ENCODE measurements around the gene SYTL4. TPM values are rescaled to one million over a fixed set of nuclear protein-coding genes. Genes with fewer than 3 reads are reported as not detected.

SYTL4 gene
- total and polyA plus RNA-seq, 2 of the 8 experiments (the other 6 are each of a cell fraction or from before 2014, with no cell fraction given), result 0.11 TPM

- no peak for FAIRE-seq
- H2AK5ac ChIP-seq (ENCODE audit: low read depth, low read length), result no peak overlapping the region
- TF ChIP-seq CBX8 (IDR thresholded peaks at IDR 0.05; ENCODE audit: borderline replicate concordance, low read depth, low read length) (no peak), TCF12 (IDR thresholded peaks at IDR 0.05; ENCODE audit: low read depth, low read length) (no peak), RAD21 (IDR thresholded peaks at IDR 0.05 in 1 of 2, conservative IDR thresholded peaks at IDR 0.05 in 1 of 2; ENCODE audit: low read depth in 2 of 2, low read length in 2 of 2) (no peak), NANOG (IDR thresholded peaks at IDR 0.05; ENCODE audit: insufficient read depth, low read depth, low read length, poor library complexity, severe bottlenecking) (no peak), CBX5 (IDR thresholded peaks at IDR 0.05; ENCODE audit: low read depth, low read length) (no peak), RBBP5 (IDR thresholded peaks at IDR 0.05; ENCODE audit: borderline replicate concordance, low read depth, low read length) (no peak), RNF2 (IDR thresholded peaks at IDR 0.05; ENCODE audit: borderline replicate concordance, low read depth, low read length, missing control alignments, poor library complexity, severe bottlenecking) (no peak), GABPA (IDR thresholded peaks at IDR 0.05; ENCODE audit: borderline replicate concordance, insufficient read depth, low read length) (no peak), CTCF (IDR thresholded peaks at IDR 0.05; ENCODE audit: control extremely low read depth in 1 of 3, insufficient read depth in 1 of 3, low read depth in 1 of 3, low read length in 3 of 3) (no peak), SP2 (IDR thresholded peaks at IDR 0.05; ENCODE audit: low read length) (no peak)
Observed at GRCh38 chrX:100687546-100687945, 44.4 kb downstream of the SYTL4 start.

More at GRCh38 chrX:100687546-100687945, 44.4 kb downstream of the SYTL4 start:
- Histone ChIP-seq H4K20me1 (replicated peaks in 1 of 2; ENCODE audit: control insufficient read depth in 1 of 2, insufficient read depth in 2 of 2, low read length in 2 of 2) (no peaks in the 10 kb centered on the region), H3K27ac (ENCODE audit: low read depth, low read length) (no peak overlapping the region), H2BK120ac (replicated peaks; ENCODE audit: low read depth, low read length) (no peak overlapping the region), H3K4ac (replicated peaks; ENCODE audit: insufficient read length, low read depth, low read length) (no peak overlapping the region), H2BK5ac (ENCODE audit: low read depth, low read length) (no peak overlapping the region), H3K18ac (ENCODE audit: extremely low read depth, low read length) (no peak overlapping the region), H3K9ac (replicated peaks in 1 of 4; ENCODE audit: extremely low read depth in 1 of 4, low read depth in 3 of 4, low read length in 3 of 4) (no peak overlapping the region), H3K4me3 (ENCODE audit: extremely low read depth in 1 of 4, insufficient read depth in 2 of 4, low read depth in 3 of 4, low read length in 4 of 4) (no peak overlapping the region), H2BK12ac (ENCODE audit: low read depth, low read length) (no peak overlapping the region), H3K14ac (ENCODE audit: insufficient read length) (no peak overlapping the region), H2BK20ac (ENCODE audit: low read length) (no peak overlapping the region), H3K4me1 (replicated peaks in 1 of 4; ENCODE audit: control insufficient read depth in 3 of 4, insufficient read depth in 4 of 4, low read length in 3 of 4) (no peaks in the 10 kb centered on the region), H3K4me2 (ENCODE audit: insufficient read depth in 1 of 2, low read depth in 2 of 2, low read length in 2 of 2) (no peak overlapping the region), H3K79me1 (ENCODE audit: low read depth, low read length) (no peaks in the 10 kb centered on the region), H3K56ac (replicated peaks; ENCODE audit: insufficient read length, low read depth, low read length) (no peak overlapping the region), H2BK15ac (ENCODE audit: low read length) (no peak overlapping the region), H4K91ac (replicated peaks; ENCODE audit: insufficient read length, low read length) (no peak overlapping the region), H2AFZ (ENCODE audit: low read length) (no peak overlapping the region), H4K8ac (ENCODE audit: extremely low read depth, insufficient read depth, low read length) (no peak overlapping the region), H3K23me2 (ENCODE audit: low read depth, low read length) (no peaks in the 10 kb centered on the region), H3K27me3 (replicated peaks in 1 of 4; ENCODE audit: control insufficient read depth in 3 of 4, extremely low read depth in 1 of 4, insufficient read depth in 3 of 4, low read length in 3 of 4) (no peaks in the 10 kb centered on the region), H3K36me3 (ENCODE audit: control insufficient read depth in 2 of 4, insufficient read depth in 4 of 4, low read length in 3 of 4) (no peaks in the 10 kb centered on the region), H4K5ac (ENCODE audit: insufficient read length, low read depth, low read length) (no peak overlapping the region), H3K23ac (ENCODE audit: insufficient read length) (no peak overlapping the region), H3K9me3 (ENCODE audit: insufficient read depth in 2 of 2, low read depth in 1 of 2, low read length in 1 of 2) (no peaks in the 10 kb centered on the region), H3K79me2 (ENCODE audit: control insufficient read depth in 1 of 2, insufficient read depth in 2 of 2, low read length in 2 of 2) (no peaks in the 10 kb centered on the region)
- no peak for DNase-seq (ENCODE audit: low read depth in 1 of 2, low spot score in 2 of 2)
- CTCF ChIA-PET (ENCODE audit: partially characterized antibody), result interaction anchor here (0.6 to 8.1 kb wide), 9 partner anchors 14 to 412 kb away, joined by 3 to 129 read pairs (median 11); partner anchors contain the start of gene SYTL4
- POLR2A ChIA-PET (ENCODE audit: partially characterized antibody), result no interaction called here
- WGBS, 2 experiments (ENCODE audit: extremely low coverage in 1 of 2, insufficient coverage in 1 of 2, insufficient read length in 1 of 2, insufficient replicate concordance in 2 of 2, low coverage in 1 of 2, low lambda C conversion rate in 2 of 2, missing lambda C conversion rate in 1 of 2), result 87% methylated on average over 2 of the region's 2 CpGs; no CpG with 5 or more reads in 1 of the 2 experiments
